Measurements from ENCODE around the gene LYPD6B. TPM values are rescaled to one million over a fixed set of nuclear protein-coding genes. Genes with fewer than 3 reads are reported as not detected.

Gene LYPD6B
- polyA plus RNA-seq, 1 experiment: 0.26 TPM

DNA sequence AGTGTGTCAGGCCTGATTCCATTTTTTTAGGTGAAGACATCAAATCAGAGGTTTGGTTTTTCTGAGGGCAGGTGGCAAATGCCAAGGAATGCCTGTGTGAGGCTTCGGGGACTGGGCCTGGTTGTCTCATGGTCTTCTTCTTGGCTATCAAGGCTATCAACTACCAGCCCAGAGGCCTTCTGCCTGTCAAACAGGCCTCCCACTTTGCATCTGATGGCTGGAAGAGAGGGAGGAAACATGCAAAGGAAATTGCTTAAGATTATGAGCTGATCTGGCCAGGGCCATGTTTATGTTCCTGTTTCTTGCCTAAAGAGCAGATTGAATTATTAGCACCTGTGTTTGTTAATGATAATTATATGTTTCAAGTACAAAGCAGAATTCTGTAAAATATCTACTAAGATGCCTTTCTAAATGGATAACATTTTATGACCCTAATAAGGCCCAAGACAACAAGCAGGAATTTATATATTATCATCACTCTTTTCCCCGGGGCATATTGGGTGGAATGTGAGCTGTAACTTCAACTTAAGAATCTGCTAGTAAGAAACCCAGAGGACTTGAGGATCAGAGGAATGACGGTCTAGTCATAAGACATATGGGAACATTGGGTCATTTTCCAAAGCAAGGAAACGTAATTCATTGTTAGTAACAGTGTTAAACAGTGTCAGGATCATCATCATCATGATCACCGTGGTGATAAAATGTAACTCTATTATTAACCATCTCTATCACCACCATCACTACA, 123.2 kb downstream of the LYPD6B start:
- Histone ChIP-seq H3K9me3 (ENCODE audit: control insufficient read depth, insufficient read depth, low read length) (no peaks in the 10 kb centered on the region), H3K4me3 (ENCODE audit: low read depth, low read length) (no peak overlapping the region), H3K27me3 (ENCODE audit: control insufficient read depth, insufficient read depth, low read length) (no peaks in the 10 kb centered on the region), H3K27ac (ENCODE audit: low read depth, low read length) (no peak overlapping the region)
- ChIA-PET CTCF (interaction anchor here (1.0 kb wide), 1 partner anchor 9 kb away, joined by 3 read pairs; no protein-coding TSS in a partner anchor), POLR2A (no interaction called here)
- TF ChIP-seq, protein P1, sequence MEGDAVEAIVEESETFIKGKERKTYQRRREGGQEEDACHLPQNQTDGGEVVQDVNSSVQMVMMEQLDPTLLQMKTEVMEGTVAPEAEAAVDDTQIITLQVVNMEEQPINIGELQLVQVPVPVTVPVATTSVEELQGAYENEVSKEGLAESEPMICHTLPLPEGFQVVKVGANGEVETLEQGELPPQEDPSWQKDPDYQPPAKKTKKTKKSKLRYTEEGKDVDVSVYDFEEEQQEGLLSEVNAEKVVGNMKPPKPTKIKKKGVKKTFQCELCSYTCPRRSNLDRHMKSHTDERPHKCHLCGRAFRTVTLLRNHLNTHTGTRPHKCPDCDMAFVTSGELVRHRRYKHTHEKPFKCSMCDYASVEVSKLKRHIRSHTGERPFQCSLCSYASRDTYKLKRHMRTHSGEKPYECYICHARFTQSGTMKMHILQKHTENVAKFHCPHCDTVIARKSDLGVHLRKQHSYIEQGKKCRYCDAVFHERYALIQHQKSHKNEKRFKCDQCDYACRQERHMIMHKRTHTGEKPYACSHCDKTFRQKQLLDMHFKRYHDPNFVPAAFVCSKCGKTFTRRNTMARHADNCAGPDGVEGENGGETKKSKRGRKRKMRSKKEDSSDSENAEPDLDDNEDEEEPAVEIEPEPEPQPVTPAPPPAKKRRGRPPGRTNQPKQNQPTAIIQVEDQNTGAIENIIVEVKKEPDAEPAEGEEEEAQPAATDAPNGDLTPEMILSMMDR (IDR thresholded peaks at IDR 0.05; ENCODE audit: low read depth, low read length): no peak
- DNase-seq (ENCODE audit: low read depth, low spot score): no peak

GRCh38 chr2:149164296-149164695, 125.8 kb downstream of the LYPD6B start:
- CTCF ChIA-PET: no interaction called here
- Histone ChIP-seq H3K27ac (ENCODE audit: low read depth, low read length) (no peak overlapping the region), H3K9me3 (ENCODE audit: control insufficient read depth, insufficient read depth, low read length) (no peaks in the 10 kb centered on the region), H3K4me3 (ENCODE audit: low read depth, low read length) (no peak overlapping the region), H3K27me3 (ENCODE audit: control insufficient read depth, insufficient read depth, low read length) (no peaks in the 10 kb centered on the region)
- no peak for DNase-seq (ENCODE audit: low read depth, low spot score)
- POLR2A ChIA-PET: no interaction called here
- TF ChIP-seq, protein P1 (IDR thresholded peaks at IDR 0.05; ENCODE audit: low read depth, low read length): no peak

GRCh38 chr2:149164827-149165226, 126.3 kb downstream of the LYPD6B start:
- Histone ChIP-seq H3K4me3 (ENCODE audit: low read depth, low read length) (no peak overlapping the region), H3K9me3 (ENCODE audit: control insufficient read depth, insufficient read depth, low read length) (no peaks in the 10 kb centered on the region), H3K27ac (ENCODE audit: low read depth, low read length) (no peak overlapping the region), H3K27me3 (ENCODE audit: control insufficient read depth, insufficient read depth, low read length) (no peaks in the 10 kb centered on the region)
- CTCF ChIA-PET: no interaction called here
- TF ChIP-seq, protein P1 (IDR thresholded peaks at IDR 0.05; ENCODE audit: low read depth, low read length): no peak
- POLR2A ChIA-PET: no interaction called here
- no peak for DNase-seq (ENCODE audit: low read depth, low spot score)

DNA sequence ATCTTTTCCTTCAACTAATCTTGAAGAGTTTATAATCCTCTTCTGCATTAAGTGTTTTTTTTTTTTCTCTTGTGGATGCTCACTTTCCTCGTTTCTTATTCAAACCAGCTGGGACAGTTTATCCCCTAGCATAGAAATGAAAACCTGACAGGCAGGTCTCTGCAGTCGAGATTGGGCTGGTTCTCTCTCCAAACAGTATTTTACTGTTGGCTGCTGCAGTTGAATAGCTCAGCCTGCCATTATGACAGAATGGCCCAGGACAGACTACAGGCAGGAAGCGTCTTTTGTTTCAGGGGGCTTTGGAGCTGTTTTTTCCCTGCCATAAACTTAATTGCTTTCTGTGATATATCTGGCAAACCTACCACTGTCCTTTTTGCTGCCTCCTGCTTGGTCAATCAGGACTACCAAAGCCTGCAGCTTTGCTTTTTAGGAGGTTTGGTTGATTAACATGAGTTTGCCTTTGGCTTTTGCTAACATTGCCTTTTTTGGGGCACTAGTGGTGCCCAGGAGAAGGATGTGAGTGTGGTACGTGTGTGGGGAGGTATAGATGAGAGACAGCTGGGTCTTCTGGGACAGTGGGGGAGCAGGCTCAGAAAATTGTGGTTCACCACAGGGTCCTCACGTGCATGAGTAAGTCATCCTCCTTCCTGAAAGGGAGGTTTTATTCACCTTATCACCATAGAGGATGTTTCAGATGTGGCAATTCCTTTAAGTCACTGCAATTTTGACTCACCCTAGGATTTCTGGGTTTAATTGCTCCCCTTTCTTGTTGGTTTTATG, 128.7 kb downstream of the LYPD6B start:
- POLR2A ChIA-PET: no interaction called here
- no peak overlapping the region for H3K4me3 ChIP-seq (ENCODE audit: low read depth, low read length)
- TF ChIP-seq, protein P1 (IDR thresholded peaks at IDR 0.05; ENCODE audit: low read depth, low read length): no peak
- CTCF ChIA-PET: interaction anchor here (0.5 to 0.6 kb wide), 3 partner anchors 40 to 659 kb away, joined by 3 read pairs; no protein-coding TSS in a partner anchor
- H3K27me3 ChIP-seq (ENCODE audit: control insufficient read depth, insufficient read depth, low read length): no peaks in the 10 kb centered on the region
- no peak for DNase-seq (ENCODE audit: low read depth, low spot score)
- H3K9me3 ChIP-seq (ENCODE audit: control insufficient read depth, insufficient read depth, low read length): no peaks in the 10 kb centered on the region
- no peak overlapping the region for H3K27ac ChIP-seq (ENCODE audit: low read depth, low read length)

GRCh38 chr2:149167941-149168340, 129.4 kb downstream of the LYPD6B start:
- no peak overlapping the region for H3K4me3 ChIP-seq (ENCODE audit: low read depth, low read length)
- DNase-seq (ENCODE audit: low read depth, low spot score): no peak
- POLR2A ChIA-PET: no interaction called here
- H3K27ac ChIP-seq (ENCODE audit: low read depth, low read length): no peak overlapping the region
- CTCF ChIA-PET: interaction anchor here (0.6 kb wide), 1 partner anchor 660 kb away, joined by 3 read pairs; no protein-coding TSS in a partner anchor
- H3K27me3 ChIP-seq (ENCODE audit: control insufficient read depth, insufficient read depth, low read length): no peaks in the 10 kb centered on the region
- TF ChIP-seq, protein P1 (IDR thresholded peaks at IDR 0.05; ENCODE audit: low read depth, low read length): no peak
- no peaks in the 10 kb centered on the region for H3K9me3 ChIP-seq (ENCODE audit: control insufficient read depth, insufficient read depth, low read length)

All from AG04450 (cell line).